ENCODE results near the gene ELOVL2.
"Not testable (repeated sequence)": the region's sequence is repeated elsewhere in the genome, so short reads cannot be mapped to it uniquely, and the experiment has no call there.

The ELOVL2 gene

DNA sequence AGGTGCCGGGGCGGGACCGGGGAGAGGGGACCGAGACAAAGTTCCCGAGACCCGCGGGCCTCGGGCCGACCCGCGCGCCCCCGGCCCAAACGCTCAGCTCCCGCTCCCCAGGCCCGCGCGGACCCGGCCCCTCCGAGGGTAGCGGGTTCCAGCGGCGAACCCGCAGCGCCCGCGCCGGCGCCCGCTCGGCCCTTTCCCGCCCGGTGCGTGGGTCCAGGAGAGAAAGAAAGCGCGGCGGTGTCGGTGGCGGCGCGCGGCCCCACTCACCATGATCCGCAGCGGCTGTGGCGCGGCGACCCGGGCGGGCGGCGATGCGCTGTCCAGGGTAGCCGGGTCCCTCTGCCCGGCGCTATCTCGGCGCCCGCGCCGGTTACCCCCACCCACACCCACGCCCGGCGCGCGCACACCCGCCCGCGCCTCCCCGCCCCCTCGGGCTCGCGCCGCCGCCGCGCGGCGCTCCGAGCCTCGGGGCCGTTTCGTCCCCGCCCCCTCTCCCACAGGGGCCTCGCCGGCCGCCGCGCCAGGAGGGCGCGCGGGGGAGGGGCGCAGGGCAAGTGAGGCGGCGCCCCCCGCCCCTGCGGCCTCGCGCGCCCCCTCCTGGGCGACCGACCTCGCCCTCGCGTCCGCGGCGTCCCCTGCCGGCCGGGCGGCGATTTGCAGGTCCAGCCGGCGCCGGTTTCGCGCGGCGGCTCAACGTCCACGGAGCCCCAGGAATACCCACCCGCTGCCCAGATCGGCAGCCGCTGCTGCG, at the start of gene ELOVL2:
Gene ELOVL2 (minus strand): TSS at position 345 of the 751 bp plus-strand sequence. CDS start 75 bp downstream, at position 270.
- DNase-seq (ENCODE audit: low read depth): no peak

DNA sequence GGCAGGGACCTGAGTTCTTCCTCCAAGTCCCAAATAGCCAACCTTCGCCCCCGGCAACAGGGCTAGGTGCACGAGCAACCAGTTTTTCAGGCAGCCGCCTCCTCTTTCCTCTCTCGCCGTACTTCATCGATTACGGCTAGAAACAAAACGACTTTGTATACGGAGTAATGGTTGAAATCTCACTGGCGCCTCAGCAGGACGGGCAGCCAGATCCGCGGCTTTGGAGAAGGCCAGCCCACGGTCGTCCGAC, 49.2 kb upstream of the ELOVL2 start:
- DNase-seq (ENCODE audit: low read depth): no peak

DNA sequence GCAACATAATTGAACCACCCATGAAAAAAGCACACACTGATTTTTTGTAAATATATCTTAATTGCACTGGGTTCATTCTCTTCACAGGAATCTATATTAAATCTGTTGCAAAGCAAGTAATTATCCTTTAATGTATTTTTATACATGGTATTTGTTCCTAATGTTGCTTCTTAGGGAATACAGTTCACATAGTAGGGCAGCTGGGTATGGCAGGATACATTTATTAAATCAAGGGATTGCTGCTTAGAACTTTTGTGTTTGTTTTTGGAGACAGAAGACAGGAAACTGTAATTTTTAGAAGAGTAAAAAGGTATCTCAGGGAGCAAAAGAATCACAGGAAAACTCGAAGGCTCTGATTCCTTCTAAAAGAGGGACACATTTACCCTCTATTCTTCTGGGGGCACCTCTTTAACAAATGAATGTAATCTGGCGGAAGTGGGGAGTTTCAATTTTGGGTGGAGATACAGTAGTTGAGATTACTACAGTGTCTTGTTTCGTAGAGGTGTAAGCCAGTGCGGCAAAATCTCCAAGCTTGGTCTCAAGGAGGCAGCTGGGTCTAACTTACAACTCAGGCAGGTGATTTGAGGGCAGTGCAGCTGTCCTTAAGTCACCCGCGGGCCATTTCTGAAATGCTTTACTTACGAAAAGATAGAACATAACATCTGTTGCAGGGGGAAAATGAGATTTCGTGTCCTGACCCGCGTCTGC, 48.7 kb upstream of the ELOVL2 start:
- peak; percentile 6 for DNase-seq (ENCODE audit: low read depth)

- not testable (repeated sequence) for DNase-seq (ENCODE audit: low read depth)
Measured at GRCh38 chr6:11091141-11091540, 47.0 kb upstream of the ELOVL2 start.

GRCh38 chr6:11089695-11090094, 45.6 kb upstream of the ELOVL2 start:
- DNase-seq (ENCODE audit: low read depth): no peak

- not testable (repeated sequence) for DNase-seq (ENCODE audit: low read depth)
Measured at GRCh38 chr6:11087141-11087812, 43.2 kb upstream of the ELOVL2 start.

GRCh38 chr6:11085758-11086435, 41.8 kb upstream of the ELOVL2 start:
- no peak for DNase-seq (ENCODE audit: low read depth)

DNA sequence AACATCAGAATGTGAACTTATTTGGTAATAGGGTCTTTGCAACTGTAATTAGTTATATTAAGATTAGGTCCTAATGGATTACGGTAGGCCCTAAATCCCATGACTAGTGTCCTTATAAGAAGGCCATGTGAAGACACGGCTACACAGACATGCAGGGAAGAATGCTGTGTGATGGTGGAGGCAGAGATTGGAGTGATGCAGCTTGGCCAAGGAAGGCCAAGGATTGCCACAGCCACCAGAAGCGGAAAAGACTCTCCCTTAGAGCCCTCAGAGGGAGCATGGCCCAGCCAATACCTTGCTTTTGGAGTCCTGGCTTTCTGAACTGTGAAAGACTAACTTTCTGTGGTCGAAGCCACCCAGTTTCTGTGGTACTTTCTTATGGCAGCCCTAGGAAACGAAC, 39.9 kb upstream of the ELOVL2 start:
- no peak for DNase-seq (ENCODE audit: low read depth)

DNA sequence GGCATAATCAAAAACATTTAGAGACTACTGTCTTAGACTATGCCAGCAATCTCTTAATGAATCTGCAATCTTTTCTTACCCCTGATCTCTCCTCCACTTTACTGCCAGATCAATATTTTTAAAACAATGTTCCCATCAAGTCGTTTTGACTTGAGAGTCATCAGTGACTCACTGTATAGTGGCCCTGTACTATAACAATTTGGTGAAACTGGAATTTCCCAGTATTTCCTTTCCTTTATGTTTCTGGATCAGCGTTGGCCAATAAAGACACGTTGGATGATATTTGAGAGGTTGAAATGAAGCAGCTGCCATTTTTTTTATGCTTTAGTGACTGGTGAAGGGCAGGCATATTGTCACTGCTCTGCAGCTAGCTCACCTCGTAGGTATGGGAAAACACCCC, 39.4 kb upstream of the ELOVL2 start:
- DNase-seq (ENCODE audit: low read depth): no peak

DNA sequence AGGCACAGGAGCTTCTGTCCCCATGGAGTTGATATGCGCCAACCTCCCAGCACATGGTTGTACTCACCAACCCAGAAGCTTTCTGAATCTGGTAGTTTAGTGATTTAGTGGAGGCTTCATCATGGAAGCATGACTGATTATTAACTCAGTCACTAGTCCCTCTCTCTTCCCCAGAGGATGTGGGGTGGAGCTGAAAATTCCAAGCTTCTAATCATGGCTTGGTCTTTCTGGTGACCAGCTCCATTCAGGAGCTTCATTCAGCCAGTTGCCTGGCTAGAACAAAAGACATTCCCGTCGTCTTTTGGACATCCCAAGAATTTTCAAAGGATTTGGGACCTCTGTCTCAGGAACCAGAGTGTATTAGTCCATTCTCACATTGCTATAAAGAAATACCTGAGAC, 36.2 kb upstream of the ELOVL2 start:
- DNase-seq (ENCODE audit: low read depth): no peak

DNA sequence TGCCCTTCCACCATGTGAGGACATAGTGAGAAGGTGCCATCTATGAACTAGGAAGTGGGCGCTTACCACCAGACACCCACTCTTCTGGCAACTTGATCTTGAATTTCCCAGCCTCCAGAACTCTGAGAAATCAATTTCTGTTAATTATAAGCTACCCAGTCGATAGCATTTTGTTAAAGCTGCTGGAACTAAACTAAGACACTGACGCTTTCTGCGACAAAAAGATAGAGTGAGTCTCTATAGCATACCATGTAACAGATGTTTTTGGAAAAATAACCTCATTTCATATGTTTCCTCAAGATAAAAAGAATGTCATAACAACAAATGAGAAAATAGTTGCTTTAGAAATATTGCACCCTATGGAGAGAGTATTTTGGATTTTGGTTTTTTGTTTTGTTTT, 34.2 kb upstream of the ELOVL2 start:
- DNase-seq (ENCODE audit: low read depth): no peak

- no peak for DNase-seq (ENCODE audit: low read depth)
Measured at GRCh38 chr6:11076540-11076939, 32.4 kb upstream of the ELOVL2 start.

DNA sequence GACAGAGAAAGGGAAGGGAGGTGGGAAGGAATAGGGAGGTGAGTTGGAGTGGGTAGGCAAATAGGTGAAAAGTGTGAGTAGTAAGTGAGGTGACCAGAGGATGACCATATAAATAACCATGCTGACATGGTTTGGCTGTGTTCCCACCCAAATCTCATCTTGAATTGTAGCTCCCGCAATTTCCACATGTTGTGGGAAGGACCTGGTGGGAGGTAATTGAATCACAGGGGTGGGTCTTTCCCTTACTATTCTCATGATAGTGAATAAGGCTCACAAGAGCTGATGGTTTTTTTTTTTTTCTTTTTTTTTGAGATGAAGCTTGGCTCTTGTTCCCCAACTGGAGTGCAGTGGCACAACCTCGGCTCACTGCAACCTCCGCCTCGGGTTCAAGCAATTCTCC, 28.0 kb upstream of the ELOVL2 start:
- DNase-seq (ENCODE audit: low read depth): no peak

GRCh38 chr6:11069760-11070159, 25.7 kb upstream of the ELOVL2 start:
- no peak for DNase-seq (ENCODE audit: low read depth)

DNA sequence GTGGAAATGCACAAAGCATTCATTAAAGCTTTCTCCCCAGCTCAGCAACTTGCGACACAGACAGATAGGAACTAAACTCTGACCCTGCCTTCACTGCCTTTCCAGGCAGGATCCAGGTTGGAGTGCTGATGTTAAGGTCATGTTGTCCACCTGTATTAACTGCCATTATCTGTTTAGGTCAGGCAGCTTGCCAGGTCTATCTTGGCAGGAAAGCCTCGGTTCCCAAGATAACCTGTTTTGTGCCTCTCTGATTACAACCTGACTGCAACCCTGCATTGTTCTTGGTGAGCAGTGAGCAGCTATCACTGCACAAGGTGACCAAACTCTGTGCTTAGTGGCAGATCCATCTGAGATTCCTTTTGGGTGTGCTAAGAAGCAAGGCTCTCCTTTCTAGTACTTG, 23.2 kb upstream of the ELOVL2 start:
- no peak for DNase-seq (ENCODE audit: low read depth)

GRCh38 chr6:11066505-11067347, 22.6 kb upstream of the ELOVL2 start:
- DNase-seq (ENCODE audit: low read depth): no peak

DNA sequence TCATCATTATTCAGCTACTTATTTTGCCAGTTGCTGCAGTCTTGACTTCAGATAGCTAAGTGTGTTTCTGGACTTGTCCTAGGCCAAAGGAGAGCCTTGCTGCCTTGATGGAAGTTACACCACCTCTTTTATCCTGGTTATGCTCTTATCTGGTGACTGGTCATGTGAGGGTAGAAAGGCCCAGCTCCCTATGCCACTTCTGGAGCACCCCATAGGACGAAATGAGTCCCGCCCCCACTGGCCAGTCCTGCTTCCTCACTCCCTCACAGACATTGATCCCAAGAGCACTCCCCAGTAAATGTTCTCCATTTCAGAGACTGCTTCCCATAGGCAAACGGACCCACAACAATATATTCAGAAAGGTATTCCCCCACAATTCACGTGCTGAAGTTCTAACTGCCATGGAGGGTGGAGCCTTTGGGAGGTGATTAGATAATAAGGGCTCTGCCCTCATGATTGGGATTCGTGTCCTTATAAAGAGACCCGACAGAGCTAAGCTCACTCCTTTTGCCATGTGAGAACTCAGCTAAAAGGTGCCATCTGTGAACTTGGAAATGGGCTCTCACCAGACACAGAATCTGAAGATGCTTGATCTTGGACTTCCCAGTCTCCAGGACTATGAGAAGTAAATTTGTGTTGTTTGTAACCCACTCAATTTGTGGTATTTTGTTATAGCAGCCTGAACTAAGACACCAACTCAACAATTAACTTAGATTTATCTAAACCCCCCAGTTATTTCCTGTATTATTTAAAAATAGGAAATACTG, 21.5 kb upstream of the ELOVL2 start:
- no peak for DNase-seq (ENCODE audit: low read depth)

GRCh38 chr6:11064836-11065235, 20.7 kb upstream of the ELOVL2 start:
- no peak for DNase-seq (ENCODE audit: low read depth)

DNA sequence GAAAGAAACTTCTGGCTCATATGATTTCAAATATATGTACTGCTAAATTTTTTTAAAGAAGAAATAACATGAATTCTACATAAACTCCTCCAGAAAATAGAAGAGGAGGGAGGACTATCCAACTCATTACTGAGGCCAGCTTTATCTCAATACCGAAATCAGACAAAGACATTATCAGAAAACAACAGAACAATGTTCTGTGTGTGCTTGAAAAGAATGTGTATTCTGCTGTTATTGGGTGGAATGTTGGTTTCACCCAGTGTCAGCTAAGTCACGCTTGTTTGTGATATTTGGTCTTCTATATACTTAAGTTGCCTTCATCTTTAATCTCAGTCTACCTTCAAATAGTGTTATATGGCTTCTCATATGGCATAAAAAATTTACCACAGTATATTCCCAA, 18.6 kb upstream of the ELOVL2 start:
- DNase-seq (ENCODE audit: low read depth): no peak

- no peak for DNase-seq (ENCODE audit: low read depth)
Measured at GRCh38 chr6:11062083-11062482, 18.0 kb upstream of the ELOVL2 start.

- DNase-seq (ENCODE audit: low read depth): no peak
Measured at GRCh38 chr6:11058406-11058805, 14.3 kb upstream of the ELOVL2 start.

Measured in stimulated activated CD4-positive, alpha-beta T cell treated with anti-CD3 and anti-CD28 coated beads, Interleukin-2, amount 100 ng/mL, for 4 hours (primary cell).